SIG-M5 treated with dmso at 0.1 percent for 504 hours (cell line): Measurements from ENCODE around the gene TSPAN5.

ENCODE experiments used
- DNase-seq: peaks from one replicate; lab custom pipeline; 2025; ENCODE audit not compliant: unreplicated experiment; lab: John Stamatoyannopoulos, UW

Gene TSPAN5

DNA sequence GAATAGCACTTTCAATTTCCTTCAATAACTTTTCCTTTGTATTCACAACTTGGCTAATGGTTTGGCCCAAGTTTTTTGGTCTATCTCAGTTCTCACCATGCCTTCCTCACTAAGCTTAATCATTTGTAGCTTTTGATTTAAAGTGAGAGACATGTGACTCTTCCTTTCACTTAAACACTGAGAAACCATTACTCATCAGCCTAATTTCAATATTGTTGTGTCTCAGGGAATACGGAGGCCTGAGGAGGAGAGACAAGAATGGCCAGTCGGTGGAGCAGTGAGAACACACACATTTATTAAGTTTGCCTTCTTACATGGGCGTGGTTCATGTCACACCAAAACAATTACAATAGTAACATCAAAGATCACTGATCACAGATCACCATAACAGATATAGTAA is 56.7 kb downstream of the TSPAN5 start:
- DNase-seq = no peak

GRCh38 chr4:98599617-98600205 is 58.7 kb downstream of the TSPAN5 start:
- no peak for DNase-seq

GRCh38 chr4:98586962-98587354 is 71.5 kb downstream of the TSPAN5 start:
- no peak for DNase-seq

DNA sequence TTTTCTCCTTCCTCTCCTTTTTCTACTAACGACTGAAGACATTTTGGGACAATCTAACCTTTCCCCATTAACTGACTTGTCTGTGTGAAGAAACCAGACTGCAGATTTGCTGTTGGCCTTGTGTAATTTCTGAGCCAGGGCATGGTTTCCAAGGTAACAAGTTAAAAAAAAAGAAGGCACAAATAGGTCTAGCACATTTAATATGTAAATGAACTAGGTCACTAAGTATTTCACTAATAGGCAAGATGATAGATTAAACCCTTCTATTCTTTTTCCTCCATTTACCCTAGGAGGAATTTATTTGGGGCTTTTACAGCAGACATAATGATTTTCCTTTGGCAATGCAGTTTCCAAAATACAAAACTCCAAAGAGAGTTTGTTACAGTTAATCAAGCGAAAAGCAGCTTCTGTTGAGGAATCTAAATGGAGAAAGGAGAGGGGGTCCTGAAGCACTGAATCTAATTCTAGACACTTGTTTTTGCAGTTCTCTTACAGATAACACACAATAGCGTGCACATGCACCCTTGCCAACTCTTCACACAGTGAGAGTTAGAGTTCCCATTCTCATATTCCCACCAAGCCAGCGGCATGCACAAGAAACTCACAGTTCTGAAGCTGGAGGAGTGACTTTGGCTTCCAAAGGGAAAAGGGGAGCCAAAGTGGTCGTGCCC is 72.0 kb downstream of the TSPAN5 start:
- no peak for DNase-seq

DNA sequence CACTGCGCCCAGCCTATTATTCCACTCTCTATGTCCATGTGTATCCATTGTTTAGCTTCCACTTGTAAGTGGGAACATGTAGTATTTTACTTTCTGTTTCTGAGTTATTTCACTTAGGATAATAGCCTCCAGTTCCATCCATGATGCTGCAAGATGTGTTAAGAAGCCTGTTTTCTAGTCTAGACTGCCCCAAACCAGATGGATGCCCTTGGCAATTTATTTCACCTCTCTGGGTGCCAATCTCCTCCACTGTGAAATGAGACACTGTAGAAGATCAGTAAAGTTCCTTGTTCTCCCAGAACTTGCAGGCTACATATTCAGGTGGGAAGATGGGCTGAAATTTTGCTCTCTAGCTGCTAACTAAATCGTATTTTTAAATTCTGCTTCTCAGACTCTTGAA is 72.8 kb downstream of the TSPAN5 start:
- no peak for DNase-seq

- DNase-seq = peak; percentile 62
These were observed 74.1 kb downstream of the TSPAN5 start for GRCh38 chr4:98584265-98584664.

- DNase-seq = no peak
These were observed 75.1 kb downstream of the TSPAN5 start for GRCh38 chr4:98583265-98583664.

DNA sequence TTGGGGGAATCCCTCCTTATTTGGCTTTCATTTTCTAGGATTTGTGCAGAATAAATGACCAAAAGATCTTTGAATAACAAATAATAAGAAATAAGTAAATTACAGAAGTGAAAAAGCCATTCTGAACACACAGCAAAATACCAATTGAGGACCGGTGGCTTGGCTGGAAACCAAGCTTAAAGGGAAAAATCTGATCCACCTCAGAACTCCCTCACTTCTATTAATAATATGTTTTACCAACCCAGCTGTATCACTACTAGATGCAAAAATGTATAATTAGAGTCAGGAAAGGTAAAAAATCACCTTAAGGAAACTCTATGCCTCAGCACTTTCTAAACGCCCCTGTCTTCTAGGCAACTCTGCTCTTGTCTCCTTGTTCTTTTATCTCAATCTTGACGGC is 77.3 kb downstream of the TSPAN5 start:
- no peak for DNase-seq

DNA sequence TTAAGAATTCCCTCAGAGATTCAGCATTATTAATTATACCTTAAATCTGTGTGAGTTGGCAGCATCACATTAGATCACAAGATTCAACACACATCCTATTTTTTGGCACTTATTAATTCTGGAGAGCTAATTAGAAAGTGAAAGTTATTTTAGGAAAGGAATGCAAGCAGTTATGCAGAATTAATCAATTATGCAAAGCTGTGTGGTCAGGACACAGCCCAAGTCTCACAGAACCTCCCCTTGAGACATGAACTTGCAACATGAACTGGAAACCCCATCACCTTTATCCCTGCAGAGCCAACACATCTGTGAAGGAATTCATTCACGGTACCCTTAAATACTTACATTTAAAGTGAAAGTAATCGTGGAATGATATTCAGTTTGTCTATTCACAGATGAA is 80.5 kb downstream of the TSPAN5 start:
- no peak for DNase-seq

GRCh38 chr4:98574816-98575215 is 83.6 kb downstream of the TSPAN5 start:
- DNase-seq = no peak

DNA sequence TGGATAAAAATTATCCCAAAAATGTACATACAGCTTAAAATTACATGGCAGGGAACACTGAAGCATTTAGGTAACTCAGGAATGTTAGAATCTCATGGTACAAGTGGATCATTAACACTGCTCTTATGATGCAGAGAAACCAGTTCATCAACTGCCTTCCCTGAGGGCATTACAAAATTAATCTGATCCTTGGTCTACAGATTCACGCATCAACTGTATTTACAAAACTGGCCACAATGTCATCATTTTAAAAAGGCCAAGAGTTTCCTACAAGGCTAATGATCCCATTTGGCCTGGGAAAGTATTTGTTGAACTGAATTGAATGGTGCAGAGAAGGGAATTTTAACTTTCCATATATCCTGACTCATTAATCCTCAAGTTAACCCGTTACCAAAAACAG is 84.6 kb downstream of the TSPAN5 start:
- DNase-seq = peak; percentile 44

DNA sequence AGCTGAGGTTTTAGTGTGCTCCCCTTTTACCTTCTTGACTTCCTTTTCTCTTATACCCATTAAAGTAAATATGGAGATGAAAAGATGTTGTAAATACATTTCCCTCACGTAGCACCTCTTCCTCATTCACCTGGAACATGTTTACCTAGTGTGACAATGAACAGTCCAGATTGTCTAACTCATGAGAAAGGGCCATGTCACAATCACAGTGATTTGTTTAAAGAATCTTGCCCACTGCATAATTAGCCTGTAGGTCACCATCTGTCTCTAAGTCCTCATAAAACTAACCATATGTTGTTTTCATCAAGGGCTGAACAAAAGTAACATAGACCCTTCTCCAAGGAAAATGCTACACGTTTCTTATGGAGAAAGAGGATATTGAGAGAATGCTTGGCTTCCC is 85.7 kb downstream of the TSPAN5 start:
- peak; percentile 4 for DNase-seq

GRCh38 chr4:98571161-98571786 is 87.1 kb downstream of the TSPAN5 start:
- DNase-seq = no peak

DNA sequence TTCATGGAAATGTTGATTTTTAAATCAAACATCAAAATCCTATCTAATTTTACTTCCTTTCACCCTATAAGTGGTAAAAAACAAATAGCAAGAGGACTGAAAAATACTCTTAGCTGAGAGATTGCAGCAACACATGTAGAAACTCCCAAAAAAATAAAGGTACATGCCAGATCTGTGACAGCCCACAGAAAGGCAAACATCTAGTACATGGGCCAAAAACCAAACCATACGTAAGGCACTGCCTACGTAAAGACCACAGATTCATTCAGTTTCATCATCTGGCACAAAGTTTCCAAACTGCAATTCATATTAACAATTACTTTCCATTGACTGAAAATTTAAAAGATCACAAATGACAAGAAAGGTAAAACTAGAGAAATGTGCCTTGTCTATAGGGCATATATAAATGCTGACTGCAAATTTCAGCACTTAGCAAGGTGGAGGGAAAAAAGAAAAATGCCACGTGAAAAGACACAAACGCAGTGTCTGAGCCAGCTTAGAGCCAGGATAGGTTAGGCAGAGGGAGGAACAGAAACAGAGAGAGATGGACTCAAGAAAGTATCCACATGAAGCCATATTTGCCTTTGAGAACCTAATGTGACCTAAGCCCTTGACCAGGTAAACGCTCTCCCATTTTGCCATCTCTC is 88.1 kb downstream of the TSPAN5 start:
- no peak for DNase-seq

GRCh38 chr4:98568941-98569663 is 89.3 kb downstream of the TSPAN5 start:
- no peak for DNase-seq

DNA sequence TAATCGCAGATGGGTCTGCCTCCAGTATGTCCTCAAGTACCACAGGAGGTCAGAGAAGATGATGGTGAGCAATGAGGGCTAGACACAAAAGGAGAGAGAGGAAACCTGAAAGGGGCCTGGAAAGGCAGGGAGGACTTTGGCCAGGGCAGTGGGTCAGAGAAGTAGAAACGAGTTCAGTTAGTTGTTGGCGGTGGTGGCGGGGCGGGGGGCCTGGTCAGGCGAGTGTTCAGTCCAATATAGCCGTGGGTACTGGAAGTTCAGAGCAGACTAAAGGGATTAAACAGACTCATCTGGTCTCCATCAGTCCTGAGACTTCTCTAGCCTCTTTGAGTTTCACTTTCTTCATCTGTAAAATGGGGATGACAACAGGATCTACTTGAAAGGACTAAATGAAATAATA is 90.8 kb downstream of the TSPAN5 start:
- no peak for DNase-seq

- DNase-seq = no peak
These were observed 91.9 kb downstream of the TSPAN5 start for GRCh38 chr4:98566361-98567008.

DNA sequence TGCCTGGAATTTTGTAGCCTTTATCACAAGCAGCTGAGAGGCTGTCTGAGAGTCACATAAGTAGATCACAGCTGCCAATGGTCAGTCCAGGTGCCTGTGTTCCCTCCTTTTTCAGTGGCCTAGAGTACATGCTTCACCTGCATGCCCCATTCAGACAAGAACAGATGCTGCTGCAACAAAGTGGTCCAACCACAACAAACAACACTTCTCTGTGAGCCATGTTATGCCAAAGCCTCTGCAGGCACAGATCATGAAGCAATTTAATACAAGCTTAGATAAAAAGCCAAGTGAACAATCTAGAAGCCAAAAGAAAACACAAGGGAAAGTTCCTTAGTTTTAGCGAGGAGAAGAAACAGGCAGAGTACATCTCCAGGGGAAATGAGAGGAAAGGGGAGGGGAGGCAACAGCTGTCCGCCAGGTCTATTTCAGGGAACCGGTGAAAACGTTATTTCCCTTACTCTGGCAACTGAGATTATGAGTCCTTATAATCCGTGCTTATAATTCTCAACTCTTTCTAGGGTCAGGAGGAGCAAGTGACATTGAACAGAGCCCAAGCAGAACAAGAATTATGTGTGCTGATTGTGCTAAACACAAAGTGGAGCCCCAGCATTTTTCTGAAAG is 92.6 kb downstream of the TSPAN5 start:
- DNase-seq = no peak

DNA sequence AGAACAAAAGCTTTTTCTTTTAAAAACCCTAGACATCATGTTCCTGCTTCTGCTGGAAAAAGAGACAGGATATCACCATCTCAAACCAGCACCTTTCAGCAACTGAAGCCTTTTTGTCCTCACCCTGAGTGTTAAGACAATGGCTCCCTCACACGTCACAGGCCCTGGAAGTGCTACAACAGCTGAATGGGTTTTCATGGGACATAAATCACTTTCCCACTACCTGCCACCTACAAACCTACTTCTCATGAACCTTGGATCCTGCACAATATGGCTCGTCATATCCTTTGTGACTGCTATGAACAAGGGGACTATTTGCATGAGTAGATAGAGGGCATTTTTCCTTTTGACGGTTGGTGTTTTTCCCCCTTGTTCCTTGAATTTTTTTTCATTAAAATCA is 93.6 kb downstream of the TSPAN5 start:
- DNase-seq = no peak

DNA sequence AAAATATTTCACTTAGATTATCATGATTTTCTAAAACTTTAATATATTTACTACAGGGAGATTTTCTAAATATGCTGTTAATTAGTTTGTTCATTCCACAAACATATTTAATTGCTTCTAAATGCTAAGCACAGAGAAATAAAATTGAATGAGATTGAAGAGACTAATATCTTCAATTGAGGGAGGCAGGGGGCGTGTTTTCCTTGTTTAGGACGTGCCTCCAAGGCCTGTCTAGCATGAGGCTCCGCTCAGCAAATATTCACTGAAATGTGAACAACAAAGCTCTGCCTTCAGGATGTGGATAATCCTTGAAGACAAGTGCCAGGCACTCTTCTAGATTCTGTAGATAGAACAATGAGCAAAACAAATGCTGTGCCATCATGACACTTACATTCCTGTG is 98.1 kb downstream of the TSPAN5 start:
- no peak for DNase-seq
